ENCODE measurements around the gene LEFTY2.

The LEFTY2 gene

GRCh38 chr1:225896937-225897549 lies 44.0 kb downstream of the LEFTY2 start:
- TF ChIP-seq, protein P1, sequence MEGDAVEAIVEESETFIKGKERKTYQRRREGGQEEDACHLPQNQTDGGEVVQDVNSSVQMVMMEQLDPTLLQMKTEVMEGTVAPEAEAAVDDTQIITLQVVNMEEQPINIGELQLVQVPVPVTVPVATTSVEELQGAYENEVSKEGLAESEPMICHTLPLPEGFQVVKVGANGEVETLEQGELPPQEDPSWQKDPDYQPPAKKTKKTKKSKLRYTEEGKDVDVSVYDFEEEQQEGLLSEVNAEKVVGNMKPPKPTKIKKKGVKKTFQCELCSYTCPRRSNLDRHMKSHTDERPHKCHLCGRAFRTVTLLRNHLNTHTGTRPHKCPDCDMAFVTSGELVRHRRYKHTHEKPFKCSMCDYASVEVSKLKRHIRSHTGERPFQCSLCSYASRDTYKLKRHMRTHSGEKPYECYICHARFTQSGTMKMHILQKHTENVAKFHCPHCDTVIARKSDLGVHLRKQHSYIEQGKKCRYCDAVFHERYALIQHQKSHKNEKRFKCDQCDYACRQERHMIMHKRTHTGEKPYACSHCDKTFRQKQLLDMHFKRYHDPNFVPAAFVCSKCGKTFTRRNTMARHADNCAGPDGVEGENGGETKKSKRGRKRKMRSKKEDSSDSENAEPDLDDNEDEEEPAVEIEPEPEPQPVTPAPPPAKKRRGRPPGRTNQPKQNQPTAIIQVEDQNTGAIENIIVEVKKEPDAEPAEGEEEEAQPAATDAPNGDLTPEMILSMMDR (IDR thresholded peaks at IDR 0.05; ENCODE audit: insufficient read depth, missing control alignments), result no peak
- FAIRE-seq (no peak), DNase-seq (ENCODE audit: insufficient read length, low spot score) (no peak)

- no peak for FAIRE-seq
- DNase-seq (ENCODE audit: insufficient read length, low spot score), result no peak
- TF ChIP-seq, protein P1 (IDR thresholded peaks at IDR 0.05; ENCODE audit: insufficient read depth, missing control alignments), result no peak
Measured at GRCh38 chr1:225896494-225896893, 44.5 kb downstream of the LEFTY2 start.

DNA sequence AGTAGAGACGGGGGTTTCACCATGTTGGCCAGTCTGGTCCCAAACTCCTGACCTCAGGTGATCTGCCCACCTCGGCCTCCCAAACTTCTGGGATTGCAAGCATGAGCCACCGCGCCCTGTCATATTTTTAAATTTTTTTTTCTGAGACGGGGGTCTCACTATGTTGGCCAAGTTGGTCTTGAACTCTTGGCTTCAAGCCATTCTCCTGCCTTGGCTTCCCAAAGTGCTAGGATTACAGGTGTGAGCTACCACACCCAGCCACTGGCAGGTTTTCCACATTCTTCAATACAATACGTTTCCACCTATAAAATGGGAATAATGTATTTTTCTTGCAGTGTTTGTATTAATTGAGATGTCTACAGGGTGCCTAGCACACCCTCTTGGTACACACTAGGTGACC lies 48.7 kb downstream of the LEFTY2 start:
- no peak for FAIRE-seq
- TF ChIP-seq, protein P1 (IDR thresholded peaks at IDR 0.05; ENCODE audit: insufficient read depth, missing control alignments), result no peak
- DNase-seq (ENCODE audit: insufficient read length, low spot score), result no peak

GRCh38 chr1:225891229-225891972 lies 49.6 kb downstream of the LEFTY2 start:
- no peak for DNase-seq (ENCODE audit: insufficient read length, low spot score)
- no peak for FAIRE-seq
- TF ChIP-seq, protein P1 (IDR thresholded peaks at IDR 0.05; ENCODE audit: insufficient read depth, missing control alignments), result no peak

- DNase-seq (ENCODE audit: insufficient read length, low spot score) (no peak), FAIRE-seq (no peak)
- TF ChIP-seq, protein P1 (IDR thresholded peaks at IDR 0.05; ENCODE audit: insufficient read depth, missing control alignments), result no peak
Measured at GRCh38 chr1:225890346-225891228, 50.4 kb downstream of the LEFTY2 start.

GRCh38 chr1:225889743-225890142 lies 51.3 kb downstream of the LEFTY2 start:
- TF ChIP-seq, protein P1 (IDR thresholded peaks at IDR 0.05; ENCODE audit: insufficient read depth, missing control alignments), result no peak
- FAIRE-seq (no peak), DNase-seq (ENCODE audit: insufficient read length, low spot score) (no peak)
